Measurements from ENCODE around the gene MED17. TPM values are rescaled to one million over a fixed set of nuclear protein-coding genes. Genes with fewer than 3 reads are reported as not detected.

Gene MED17
- polyA plus RNA-seq, 1 of the 3 experiments (the other 2 are of a cell fraction) = 19.3 TPM

DNA sequence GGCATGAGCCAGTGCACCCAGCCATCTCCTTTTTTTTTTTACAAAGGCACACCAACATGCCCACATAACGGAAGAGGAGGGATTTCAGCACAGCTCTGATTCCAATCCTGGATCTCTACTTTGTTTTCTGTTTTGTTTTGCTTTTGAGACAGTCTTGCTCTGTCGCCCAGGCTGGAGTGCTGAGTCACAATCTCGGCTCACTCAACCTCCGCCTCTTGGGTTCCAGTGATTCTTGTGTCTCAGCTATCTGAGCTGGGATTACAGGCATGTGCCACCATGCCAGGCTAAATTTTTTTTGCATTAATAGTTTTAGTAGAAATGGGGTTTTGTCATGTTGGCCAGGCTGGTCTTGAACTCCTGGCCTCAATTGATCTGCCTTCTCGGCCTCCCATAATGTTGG is 38.3 kb downstream of the MED17 start:
- ChIA-PET CTCF (no interaction called here), POLR2A (no interaction called here)
- Histone ChIP-seq H3K4me3 (ENCODE audit: low read depth in 2 of 2, low read length in 1 of 2) (no peak overlapping the region), H3K79me2 (ENCODE audit: insufficient read depth) (no peaks in the 10 kb centered on the region), H3K9me3 (no peaks in the 10 kb centered on the region), H3K4me1 (ENCODE audit: control insufficient read depth in 1 of 2, insufficient read depth in 2 of 2, low read depth in 1 of 2, low read length in 1 of 2) (peaks cover 0 to 15% of the 10 kb centered on the region in 2 experiments; a peak in 1 of 4 replicates), H3K27ac (ENCODE audit: low read depth in 2 of 2, low read length in 1 of 2) (no peak overlapping the region), H3K9ac (no peak overlapping the region), H4K20me1 (ENCODE audit: insufficient read depth) (no peaks in the 10 kb centered on the region), H3K9me2 (no peaks in the 10 kb centered on the region), H3K4me2 (no peak overlapping the region), H2AFZ (ENCODE audit: low read depth) (no peak overlapping the region), H3K36me3 (replicated peaks in 1 of 2; ENCODE audit: control insufficient read depth in 1 of 2, insufficient read depth in 2 of 2, low read length in 1 of 2) (no peaks in the 10 kb centered on the region), H3F3A (replicated peaks; ENCODE audit: insufficient read depth) (no peaks in the 10 kb centered on the region), H3K27me3 (ENCODE audit: insufficient read depth) (no peaks in the 10 kb centered on the region)
- WGBS (ENCODE audit: low lambda C conversion rate) = 88% methylated on average over 5 of the region's 5 CpGs
- TF ChIP-seq EP300 (IDR thresholded peaks at IDR 0.05; ENCODE audit: borderline replicate concordance in 1 of 2, low read depth in 1 of 2, low read length in 1 of 2) = no peak
- no peak for TF ChIP-seq GATA2 (CRISPR knock-in tag; IDR thresholded peaks at IDR 0.05)
- TF ChIP-seq MEF2A (IDR thresholded peaks at IDR 0.05; ENCODE audit: borderline replicate concordance, low read depth) = no peak
- TF ChIP-seq, protein P1, sequence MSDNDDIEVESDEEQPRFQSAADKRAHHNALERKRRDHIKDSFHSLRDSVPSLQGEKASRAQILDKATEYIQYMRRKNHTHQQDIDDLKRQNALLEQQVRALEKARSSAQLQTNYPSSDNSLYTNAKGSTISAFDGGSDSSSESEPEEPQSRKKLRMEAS (IDR thresholded peaks at IDR 0.05; ENCODE audit: low read depth) = no peak
- TF ChIP-seq, protein P2, sequence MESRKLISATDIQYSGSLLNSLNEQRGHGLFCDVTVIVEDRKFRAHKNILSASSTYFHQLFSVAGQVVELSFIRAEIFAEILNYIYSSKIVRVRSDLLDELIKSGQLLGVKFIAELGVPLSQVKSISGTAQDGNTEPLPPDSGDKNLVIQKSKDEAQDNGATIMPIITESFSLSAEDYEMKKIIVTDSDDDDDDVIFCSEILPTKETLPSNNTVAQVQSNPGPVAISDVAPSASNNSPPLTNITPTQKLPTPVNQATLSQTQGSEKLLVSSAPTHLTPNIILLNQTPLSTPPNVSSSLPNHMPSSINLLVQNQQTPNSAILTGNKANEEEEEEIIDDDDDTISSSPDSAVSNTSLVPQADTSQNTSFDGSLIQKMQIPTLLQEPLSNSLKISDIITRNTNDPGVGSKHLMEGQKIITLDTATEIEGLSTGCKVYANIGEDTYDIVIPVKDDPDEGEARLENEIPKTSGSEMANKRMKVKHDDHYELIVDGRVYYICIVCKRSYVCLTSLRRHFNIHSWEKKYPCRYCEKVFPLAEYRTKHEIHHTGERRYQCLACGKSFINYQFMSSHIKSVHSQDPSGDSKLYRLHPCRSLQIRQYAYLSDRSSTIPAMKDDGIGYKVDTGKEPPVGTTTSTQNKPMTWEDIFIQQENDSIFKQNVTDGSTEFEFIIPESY (IDR thresholded peaks at IDR 0.05; ENCODE audit: borderline replicate concordance, low read depth) = no peak
- TF ChIP-seq, protein P3, sequence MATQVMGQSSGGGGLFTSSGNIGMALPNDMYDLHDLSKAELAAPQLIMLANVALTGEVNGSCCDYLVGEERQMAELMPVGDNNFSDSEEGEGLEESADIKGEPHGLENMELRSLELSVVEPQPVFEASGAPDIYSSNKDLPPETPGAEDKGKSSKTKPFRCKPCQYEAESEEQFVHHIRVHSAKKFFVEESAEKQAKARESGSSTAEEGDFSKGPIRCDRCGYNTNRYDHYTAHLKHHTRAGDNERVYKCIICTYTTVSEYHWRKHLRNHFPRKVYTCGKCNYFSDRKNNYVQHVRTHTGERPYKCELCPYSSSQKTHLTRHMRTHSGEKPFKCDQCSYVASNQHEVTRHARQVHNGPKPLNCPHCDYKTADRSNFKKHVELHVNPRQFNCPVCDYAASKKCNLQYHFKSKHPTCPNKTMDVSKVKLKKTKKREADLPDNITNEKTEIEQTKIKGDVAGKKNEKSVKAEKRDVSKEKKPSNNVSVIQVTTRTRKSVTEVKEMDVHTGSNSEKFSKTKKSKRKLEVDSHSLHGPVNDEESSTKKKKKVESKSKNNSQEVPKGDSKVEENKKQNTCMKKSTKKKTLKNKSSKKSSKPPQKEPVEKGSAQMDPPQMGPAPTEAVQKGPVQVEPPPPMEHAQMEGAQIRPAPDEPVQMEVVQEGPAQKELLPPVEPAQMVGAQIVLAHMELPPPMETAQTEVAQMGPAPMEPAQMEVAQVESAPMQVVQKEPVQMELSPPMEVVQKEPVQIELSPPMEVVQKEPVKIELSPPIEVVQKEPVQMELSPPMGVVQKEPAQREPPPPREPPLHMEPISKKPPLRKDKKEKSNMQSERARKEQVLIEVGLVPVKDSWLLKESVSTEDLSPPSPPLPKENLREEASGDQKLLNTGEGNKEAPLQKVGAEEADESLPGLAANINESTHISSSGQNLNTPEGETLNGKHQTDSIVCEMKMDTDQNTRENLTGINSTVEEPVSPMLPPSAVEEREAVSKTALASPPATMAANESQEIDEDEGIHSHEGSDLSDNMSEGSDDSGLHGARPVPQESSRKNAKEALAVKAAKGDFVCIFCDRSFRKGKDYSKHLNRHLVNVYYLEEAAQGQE (IDR thresholded peaks at IDR 0.05; ENCODE audit: low read depth, low read length) = no peak
- no peak for TF ChIP-seq SMC3 (IDR thresholded peaks at IDR 0.05; ENCODE audit: low read depth, low read length)
- TF ChIP-seq RFX5 (IDR thresholded peaks at IDR 0.05; ENCODE audit: low read length) = no peak
- TF ChIP-seq RCOR1 (IDR thresholded peaks at IDR 0.05; ENCODE audit: low read length) = no peak
- TF ChIP-seq, protein P4, sequence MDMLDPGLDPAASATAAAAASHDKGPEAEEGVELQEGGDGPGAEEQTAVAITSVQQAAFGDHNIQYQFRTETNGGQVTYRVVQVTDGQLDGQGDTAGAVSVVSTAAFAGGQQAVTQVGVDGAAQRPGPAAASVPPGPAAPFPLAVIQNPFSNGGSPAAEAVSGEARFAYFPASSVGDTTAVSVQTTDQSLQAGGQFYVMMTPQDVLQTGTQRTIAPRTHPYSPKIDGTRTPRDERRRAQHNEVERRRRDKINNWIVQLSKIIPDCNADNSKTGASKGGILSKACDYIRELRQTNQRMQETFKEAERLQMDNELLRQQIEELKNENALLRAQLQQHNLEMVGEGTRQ (IDR thresholded peaks at IDR 0.05; ENCODE audit: borderline replicate concordance, low read depth, low read length) = no peak
- no peak for TF ChIP-seq FOXM1 (IDR thresholded peaks at IDR 0.05; ENCODE audit: low read depth)
- no peak for TF ChIP-seq RXRA (IDR thresholded peaks at IDR 0.05; ENCODE audit: borderline replicate concordance, low read depth)
- TF ChIP-seq FOSL2 (IDR thresholded peaks at IDR 0.05; ENCODE audit: borderline replicate concordance, low read depth) = no peak
- TF ChIP-seq NFIC (IDR thresholded peaks at IDR 0.05; ENCODE audit: borderline replicate concordance) = no peak
- no peak for TF ChIP-seq TEAD4 (IDR thresholded peaks at IDR 0.05; ENCODE audit: borderline replicate concordance, insufficient read depth)
- no peak for TF ChIP-seq ELF1 (IDR thresholded peaks at IDR 0.05)
- no peak for TF ChIP-seq TAF1 (IDR thresholded peaks at IDR 0.05; ENCODE audit: borderline replicate concordance, low read depth, low read length)
- TF ChIP-seq EZH2phosphoT487 (IDR thresholded peaks at IDR 0.05; ENCODE audit: borderline replicate concordance, low read depth) = no peak
- no peak for DNase-seq
